GM12875 (cell line): ENCODE measurements around the gene SH2B2.
"Not testable (repeated sequence)": the region's sequence is repeated elsewhere in the genome, so short reads cannot be mapped to it uniquely, and the experiment has no call there.

Experiments
- H3K4me3 ChIP-seq: one replicate; pipeline ENCODE4 v1.5.1; 2011; ENCODE audit warnings: low read depth, low read length, control low read depth
- TF ChIP-seq, protein P1 (sequence below): IDR thresholded peaks from 2 replicates; pipeline ENCODE4 v1.5.1; 2011; ENCODE audit warnings: low read depth, mild to moderate bottlenecking, control low read depth, inconsistent platforms, low read length, moderate library complexity, borderline replicate concordance; ENCODE audit not compliant: insufficient read depth

SH2B2 gene

DNA sequence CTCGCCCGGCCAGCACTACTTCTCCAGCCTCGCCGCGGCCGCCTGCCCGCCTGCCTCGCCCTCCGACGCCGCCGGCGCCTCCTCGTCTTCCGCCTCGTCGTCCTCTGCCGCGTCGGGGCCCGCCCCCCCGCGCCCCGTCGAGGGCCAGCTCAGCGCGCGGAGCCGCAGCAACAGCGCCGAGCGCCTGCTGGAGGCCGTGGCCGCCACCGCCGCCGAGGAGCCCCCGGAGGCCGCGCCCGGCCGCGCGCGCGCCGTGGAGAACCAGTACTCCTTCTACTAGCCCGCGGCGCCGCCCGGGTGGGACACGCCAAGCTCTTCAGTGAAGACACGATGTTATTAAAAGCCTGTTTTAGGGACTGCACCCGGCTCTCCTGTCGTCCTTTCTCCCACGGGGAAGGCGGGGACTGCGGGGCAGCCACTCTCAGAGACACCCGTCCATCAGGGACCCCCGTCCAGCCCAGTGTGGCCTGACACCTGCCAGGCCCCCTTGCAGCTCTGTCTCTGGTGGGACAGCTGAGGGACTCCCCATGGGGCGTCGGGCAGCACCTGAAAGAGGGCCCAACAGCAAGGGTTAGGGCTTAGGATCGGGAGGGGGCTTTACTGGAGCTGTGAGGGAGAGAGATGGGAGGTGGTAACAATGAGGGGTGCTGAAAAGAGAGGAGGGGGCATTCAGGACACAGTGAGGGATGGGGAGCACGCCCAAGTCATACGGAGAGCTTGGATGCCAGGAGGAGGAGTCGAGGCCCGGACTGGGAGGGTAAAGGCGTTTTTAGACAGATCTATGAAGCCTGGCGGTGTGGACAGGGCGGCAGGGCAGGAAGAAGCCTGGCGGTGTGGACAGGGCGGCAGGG is 34.9 kb downstream of the SH2B2 start:
- no peak overlapping the region for H3K4me3 ChIP-seq
- TF ChIP-seq, protein P1, sequence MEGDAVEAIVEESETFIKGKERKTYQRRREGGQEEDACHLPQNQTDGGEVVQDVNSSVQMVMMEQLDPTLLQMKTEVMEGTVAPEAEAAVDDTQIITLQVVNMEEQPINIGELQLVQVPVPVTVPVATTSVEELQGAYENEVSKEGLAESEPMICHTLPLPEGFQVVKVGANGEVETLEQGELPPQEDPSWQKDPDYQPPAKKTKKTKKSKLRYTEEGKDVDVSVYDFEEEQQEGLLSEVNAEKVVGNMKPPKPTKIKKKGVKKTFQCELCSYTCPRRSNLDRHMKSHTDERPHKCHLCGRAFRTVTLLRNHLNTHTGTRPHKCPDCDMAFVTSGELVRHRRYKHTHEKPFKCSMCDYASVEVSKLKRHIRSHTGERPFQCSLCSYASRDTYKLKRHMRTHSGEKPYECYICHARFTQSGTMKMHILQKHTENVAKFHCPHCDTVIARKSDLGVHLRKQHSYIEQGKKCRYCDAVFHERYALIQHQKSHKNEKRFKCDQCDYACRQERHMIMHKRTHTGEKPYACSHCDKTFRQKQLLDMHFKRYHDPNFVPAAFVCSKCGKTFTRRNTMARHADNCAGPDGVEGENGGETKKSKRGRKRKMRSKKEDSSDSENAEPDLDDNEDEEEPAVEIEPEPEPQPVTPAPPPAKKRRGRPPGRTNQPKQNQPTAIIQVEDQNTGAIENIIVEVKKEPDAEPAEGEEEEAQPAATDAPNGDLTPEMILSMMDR: no peak

DNA sequence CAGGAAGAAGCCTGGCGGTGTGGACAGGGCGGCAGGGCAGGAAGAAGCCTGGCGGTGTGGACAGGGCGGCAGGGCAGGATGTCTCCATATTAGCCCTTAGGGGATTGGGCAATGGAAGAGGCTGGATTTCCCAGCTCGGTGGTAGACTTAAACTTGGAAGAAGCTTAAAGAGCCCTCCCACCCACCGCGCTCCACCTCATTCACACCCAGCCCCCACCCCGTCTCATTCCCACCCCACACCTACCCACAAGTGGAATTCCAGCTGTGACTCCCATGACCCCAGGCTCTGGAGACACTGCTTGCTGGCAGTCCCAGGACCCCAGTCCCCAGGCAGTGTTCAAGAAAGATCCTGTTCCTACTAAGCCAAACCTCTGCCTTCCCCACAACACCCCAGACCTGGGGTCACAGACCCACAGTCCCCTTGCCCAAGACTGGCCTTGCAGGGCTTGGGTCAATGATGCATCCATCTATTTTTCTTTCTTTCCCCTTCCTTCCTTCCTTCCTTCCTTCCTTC is 35.6 kb downstream of the SH2B2 start:
- H3K4me3 ChIP-seq: no peak overlapping the region
- TF ChIP-seq, protein P1: no peak

GRCh38 chr7:102323914-102324195 is 37.2 kb downstream of the SH2B2 start:
- TF ChIP-seq, protein P1: no peak

DNA sequence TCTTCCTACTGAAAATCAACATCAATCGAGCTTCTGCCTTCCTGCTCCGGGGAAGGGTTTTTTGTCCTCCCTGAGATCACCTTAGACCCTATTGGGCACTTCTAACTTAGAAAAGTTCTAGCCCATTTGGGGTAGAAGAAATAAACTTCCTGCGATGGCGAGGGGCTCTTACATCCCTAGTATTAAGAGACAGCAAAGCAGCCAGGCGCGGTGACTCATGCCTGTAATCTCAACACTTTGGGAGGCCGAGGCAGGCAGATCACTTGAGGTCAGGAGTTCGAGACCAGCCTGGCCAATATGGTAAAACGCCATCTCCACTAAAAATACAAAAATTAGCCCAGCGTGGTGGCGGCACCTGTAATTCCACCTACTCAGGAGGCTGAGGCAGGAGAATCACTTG is 38.4 kb downstream of the SH2B2 start:
- H3K4me3 ChIP-seq: not testable (repeated sequence)

More at GRCh38 chr7:102323914-102324195, 37.2 kb downstream of the SH2B2 start:
- H3K4me3 ChIP-seq: no peak overlapping the region

- TF ChIP-seq, protein P1: no peak
- H3K4me3 ChIP-seq: no peak overlapping the region
Measured at GRCh38 chr7:102326157-102326889, 39.7 kb downstream of the SH2B2 start.

- H3K4me3 ChIP-seq: not testable (repeated sequence)
Measured at GRCh38 chr7:102327183-102327582, 40.5 kb downstream of the SH2B2 start.

DNA sequence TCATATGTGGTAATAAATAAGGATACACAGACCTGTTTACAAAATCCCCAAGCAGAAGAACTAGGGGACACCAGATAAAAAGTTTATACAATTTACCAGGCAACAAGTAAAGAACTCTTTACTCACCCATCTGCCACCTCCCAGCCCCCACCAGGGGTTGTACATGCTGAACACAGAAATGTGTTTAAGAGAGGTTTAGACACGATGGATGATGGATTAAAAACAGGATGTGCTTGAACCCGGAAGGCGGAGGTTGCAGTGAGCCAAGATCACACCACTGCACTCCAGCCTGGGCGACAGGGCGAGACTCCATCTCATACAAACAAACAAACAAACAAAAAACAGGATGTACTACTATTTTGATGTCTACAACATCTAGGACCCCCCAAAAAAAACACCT is 42.2 kb downstream of the SH2B2 start:
- H3K4me3 ChIP-seq: not testable (repeated sequence)

- not testable (repeated sequence) for H3K4me3 ChIP-seq
Measured at GRCh38 chr7:102329366-102329765, 42.7 kb downstream of the SH2B2 start.

- not testable (repeated sequence) for H3K4me3 ChIP-seq
Measured at GRCh38 chr7:102330666-102331460, 44.2 kb downstream of the SH2B2 start.

- not testable (repeated sequence) for H3K4me3 ChIP-seq
Measured at GRCh38 chr7:102335574-102335973, 48.9 kb downstream of the SH2B2 start.

- H3K4me3 ChIP-seq: not testable (repeated sequence)
Measured at GRCh38 chr7:102337002-102337401, 50.3 kb downstream of the SH2B2 start.

GRCh38 chr7:102337420-102337819 is 50.8 kb downstream of the SH2B2 start:
- H3K4me3 ChIP-seq: not testable (repeated sequence)

DNA sequence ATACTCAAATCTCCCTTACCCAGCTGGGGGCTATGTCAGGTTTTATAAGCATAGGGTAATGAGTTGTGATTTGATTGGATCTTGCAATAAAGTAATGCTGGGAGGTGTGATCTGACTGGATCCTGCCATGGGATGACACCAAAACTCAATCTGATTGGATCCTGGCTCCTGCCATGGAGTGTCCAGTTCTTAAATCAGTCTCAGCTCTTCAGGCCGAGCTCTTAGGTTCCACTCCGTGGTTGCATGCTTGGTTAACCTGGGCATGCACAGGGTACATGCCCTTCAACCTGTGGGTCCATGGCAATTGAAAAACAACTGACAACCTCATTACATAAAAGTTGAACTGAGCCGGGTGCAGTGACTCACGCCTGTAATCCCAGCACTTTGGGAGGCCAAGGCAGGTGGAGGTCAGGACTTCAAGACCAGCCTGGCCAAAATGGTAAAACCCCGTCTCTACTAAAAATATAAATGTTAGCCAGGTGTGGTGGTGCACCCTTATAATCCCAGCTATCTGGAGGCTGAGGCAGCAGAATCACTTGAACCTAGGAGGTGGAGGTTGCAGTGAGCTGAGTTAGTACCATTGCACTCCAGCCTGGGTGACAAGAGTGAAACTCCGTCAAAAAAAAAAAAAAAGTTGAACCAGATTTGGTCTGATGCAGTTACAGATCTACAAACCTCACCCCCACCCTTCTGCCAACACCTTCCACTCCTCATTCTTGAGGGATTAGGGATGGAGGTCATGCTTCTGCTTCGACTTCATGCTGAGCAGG is 54.1 kb downstream of the SH2B2 start:
- H3K4me3 ChIP-seq: not testable (repeated sequence)

- H3K4me3 ChIP-seq: not testable (repeated sequence)
Measured at GRCh38 chr7:102346983-102347382, 60.3 kb downstream of the SH2B2 start.
